ENCODE measurements around the gene BRSK2. TPM values are rescaled to one million over a fixed set of nuclear protein-coding genes. Genes with fewer than 3 reads are reported as not detected.

BRSK2 gene
- total RNA-seq, 1 donor from 2014 or later, result 0.52 TPM

GRCh38 chr11:1502168-1502953, 112.6 kb downstream of the BRSK2 start:
- intact Hi-C loops (cut with micrococcal nuclease), result no loop called here
- no peak overlapping the region for H3K27ac ChIP-seq (replicated peaks)
- no peak for TF ChIP-seq CTCF (IDR thresholded peaks at IDR 0.05; ENCODE audit: borderline replicate concordance)

GRCh38 chr11:1502954-1503707, 113.4 kb downstream of the BRSK2 start:
- intact Hi-C loops (cut with micrococcal nuclease), result no loop called here
- Histone ChIP-seq H3K4me3 (no peak overlapping the region), H3K27me3 (ENCODE audit: low read depth) (no peaks in the 10 kb centered on the region), H3K4me1 (peaks cover 78% of the 10 kb centered on the region), H3K9me3 (replicated peaks) (no peaks in the 10 kb centered on the region), H3K27ac (replicated peaks) (peak overlapping the region; percentile 75), H3K36me3 (no peaks in the 10 kb centered on the region)
- no peak for TF ChIP-seq CTCF (IDR thresholded peaks at IDR 0.05; ENCODE audit: borderline replicate concordance)
- DNase-seq, result peak; percentile 52

More at GRCh38 chr11:1502168-1502953, 112.6 kb downstream of the BRSK2 start:
- Histone ChIP-seq H3K36me3 (no peaks in the 10 kb centered on the region), H3K27me3 (ENCODE audit: low read depth) (no peaks in the 10 kb centered on the region), H3K4me3 (no peak overlapping the region), H3K9me3 (replicated peaks) (no peaks in the 10 kb centered on the region), H3K4me1 (peaks cover 76% of the 10 kb centered on the region)
- DNase-seq, result peak; percentile 11

- TF ChIP-seq CTCF (IDR thresholded peaks at IDR 0.05; ENCODE audit: borderline replicate concordance), result no peak
- intact Hi-C loops (cut with micrococcal nuclease), result no loop called here
- peak; percentile 69 for DNase-seq
Measured at GRCh38 chr11:1503708-1504104, 114.0 kb downstream of the BRSK2 start.

GRCh38 chr11:1504138-1504537, 114.4 kb downstream of the BRSK2 start:
- TF ChIP-seq CTCF (IDR thresholded peaks at IDR 0.05; ENCODE audit: borderline replicate concordance), result no peak
- no peaks in the 10 kb centered on the region for H3K36me3 ChIP-seq
- intact Hi-C loops (cut with micrococcal nuclease), result no loop called here
- no peak overlapping the region for H3K4me3 ChIP-seq
- H3K27me3 ChIP-seq (ENCODE audit: low read depth), result no peaks in the 10 kb centered on the region
- peak; percentile 5 for DNase-seq
- peak overlapping the region; percentile 75 for H3K27ac ChIP-seq (replicated peaks)
- peaks cover 88% of the 10 kb centered on the region for H3K4me1 ChIP-seq
- no peaks in the 10 kb centered on the region for H3K9me3 ChIP-seq (replicated peaks)

More at GRCh38 chr11:1503708-1504104, 114.0 kb downstream of the BRSK2 start:
- no peak overlapping the region for H3K4me3 ChIP-seq
- H3K36me3 ChIP-seq, result no peaks in the 10 kb centered on the region
- H3K4me1 ChIP-seq, result peaks cover 83% of the 10 kb centered on the region
- H3K9me3 ChIP-seq (replicated peaks), result no peaks in the 10 kb centered on the region
- no peaks in the 10 kb centered on the region for H3K27me3 ChIP-seq (ENCODE audit: low read depth)
- peak overlapping the region; percentile 75 for H3K27ac ChIP-seq (replicated peaks)

- H3K27ac ChIP-seq (replicated peaks), result no peak overlapping the region
- intact Hi-C loops (cut with micrococcal nuclease), result no loop called here
- DNase-seq, result peak; percentile 11
Measured at GRCh38 chr11:1504581-1505290, 115.0 kb downstream of the BRSK2 start.

More at GRCh38 chr11:1504581-1505290, 115.0 kb downstream of the BRSK2 start:
- Histone ChIP-seq H3K4me1 (peaks cover 94% of the 10 kb centered on the region), H3K27me3 (ENCODE audit: low read depth) (no peaks in the 10 kb centered on the region), H3K4me3 (no peak overlapping the region), H3K9me3 (replicated peaks) (no peaks in the 10 kb centered on the region), H3K36me3 (no peaks in the 10 kb centered on the region)
- TF ChIP-seq CTCF (IDR thresholded peaks at IDR 0.05; ENCODE audit: borderline replicate concordance), result no peak
